Measurements from ENCODE around the gene TXNDC15.
"Not testable (repeated sequence)": the region's sequence is repeated elsewhere in the genome, so short reads cannot be mapped to it uniquely, and the experiment has no call there.

TXNDC15 gene

GRCh38 chr5:134837530-134838181 is 36.5 kb upstream of the TXNDC15 start:
- DNase-seq (ENCODE audit: extremely low read depth, insufficient read length), result no peak
- Histone ChIP-seq H3K36me3 (ENCODE audit: control insufficient read depth, insufficient read depth, low read length) (peaks cover 2% of the 10 kb centered on the region), H3K27me3 (replicated peaks; ENCODE audit: control insufficient read depth, insufficient read depth, low read length) (no peaks in the 10 kb centered on the region), H3K4me3 (replicated peaks; ENCODE audit: low read depth, low read length) (no peak overlapping the region)
- no peak for TF ChIP-seq CTCF (IDR thresholded peaks at IDR 0.05; ENCODE audit: insufficient read depth, low read length, poor library complexity, severe bottlenecking)

- not testable (repeated sequence) for DNase-seq (ENCODE audit: extremely low read depth, insufficient read length); H3K36me3 ChIP-seq (ENCODE audit: control insufficient read depth, insufficient read depth, low read length); H3K27me3 ChIP-seq (replicated peaks; ENCODE audit: control insufficient read depth, insufficient read depth, low read length); H3K4me3 ChIP-seq (replicated peaks; ENCODE audit: low read depth, low read length)
Observed at GRCh38 chr5:134838361-134838760, 35.8 kb upstream of the TXNDC15 start.

- Histone ChIP-seq H3K36me3 (ENCODE audit: control insufficient read depth, insufficient read depth, low read length) (no peaks in the 10 kb centered on the region; the same call in 1 of the 2 replicates), H3K4me3 (replicated peaks; ENCODE audit: low read depth, low read length) (no peak overlapping the region), H3K27me3 (replicated peaks; ENCODE audit: control insufficient read depth, insufficient read depth, low read length) (no peaks in the 10 kb centered on the region)
- DNase-seq (ENCODE audit: extremely low read depth, insufficient read length), result no peak
- TF ChIP-seq CTCF (IDR thresholded peaks at IDR 0.05; ENCODE audit: insufficient read depth, low read length, poor library complexity, severe bottlenecking), result no peak
Observed at GRCh38 chr5:134840811-134841210, 33.4 kb upstream of the TXNDC15 start.

- Histone ChIP-seq H3K36me3 (ENCODE audit: control insufficient read depth, insufficient read depth, low read length) (no peaks in the 10 kb centered on the region; the same call in 1 of the 2 replicates), H3K27me3 (replicated peaks; ENCODE audit: control insufficient read depth, insufficient read depth, low read length) (no peaks in the 10 kb centered on the region), H3K4me3 (replicated peaks; ENCODE audit: low read depth, low read length) (no peak overlapping the region)
- DNase-seq (ENCODE audit: extremely low read depth, insufficient read length), result no peak
- no peak for TF ChIP-seq CTCF (IDR thresholded peaks at IDR 0.05; ENCODE audit: insufficient read depth, low read length, poor library complexity, severe bottlenecking)
Observed at GRCh38 chr5:134844252-134844651, 29.9 kb upstream of the TXNDC15 start.

GRCh38 chr5:134845335-134845851 is 28.8 kb upstream of the TXNDC15 start:
- DNase-seq (ENCODE audit: extremely low read depth, insufficient read length), result no peak
- no peaks in the 10 kb centered on the region; the same call in 1 of the 2 replicates for H3K36me3 ChIP-seq (ENCODE audit: control insufficient read depth, insufficient read depth, low read length)
- H3K4me3 ChIP-seq (replicated peaks; ENCODE audit: low read depth, low read length), result peak overlapping the region; percentile 53
- TF ChIP-seq CTCF (IDR thresholded peaks at IDR 0.05; ENCODE audit: insufficient read depth, low read length, poor library complexity, severe bottlenecking), result no peak
- no peaks in the 10 kb centered on the region for H3K27me3 ChIP-seq (replicated peaks; ENCODE audit: control insufficient read depth, insufficient read depth, low read length)

GRCh38 chr5:134845852-134846640 is 28.1 kb upstream of the TXNDC15 start, which contains the start of gene C5orf24:
Gene C5orf24, plus strand, starts transcription at chr5:134845968. Its CDS starts 8,933 bp downstream, at chr5:134854901.
- no peaks in the 10 kb centered on the region for H3K27me3 ChIP-seq (replicated peaks; ENCODE audit: control insufficient read depth, insufficient read depth, low read length)
- no peak for TF ChIP-seq CTCF (IDR thresholded peaks at IDR 0.05; ENCODE audit: insufficient read depth, low read length, poor library complexity, severe bottlenecking)
- no peaks in the 10 kb centered on the region; the same call in 1 of the 2 replicates for H3K36me3 ChIP-seq (ENCODE audit: control insufficient read depth, insufficient read depth, low read length)
- peak; percentile 98 for DNase-seq (ENCODE audit: extremely low read depth, insufficient read length)
- H3K4me3 ChIP-seq (replicated peaks; ENCODE audit: low read depth, low read length), result peak within 1 kb of the TSS; percentile 93

Measured in GM06990 (cell line).